SK-N-SH treated with all-trans-retinoic acid at 6 μM for 48 hours (cell line): ENCODE data around the gene USP30.

ENCODE experiments used
- BACH2 ChIP-seq: fragments of 250-450 bp; sonication (Bioruptor Pico); IDR thresholded peaks from 2 replicates; pipeline ENCODE4 v1.9.0; 2021; ENCODE audit warnings: mild to moderate bottlenecking, borderline replicate concordance
- CSDC2 ChIP-seq: fragments of 250-450 bp; sonication (Bioruptor Pico); IDR thresholded peaks from 2 replicates; pipeline ENCODE4 v1.5.0; 2020; ENCODE audit warnings: mild to moderate bottlenecking, moderate library complexity
- TOX ChIP-seq: fragments of 250-450 bp; sonication (Bioruptor Pico); IDR thresholded peaks from 2 replicates; pipeline ENCODE4 v1.8.0; 2021; ENCODE audit warnings: mild to moderate bottlenecking, moderate library complexity, borderline replicate concordance
- ZC3H10 ChIP-seq: fragments of 250-450 bp; sonication (Bioruptor Pico); IDR thresholded peaks from 2 replicates; pipeline ENCODE4 v1.5.1; 2021; ENCODE audit warnings: mild to moderate bottlenecking, moderate library complexity
- ZFP3 ChIP-seq: fragments of 250-450 bp; sonication (Bioruptor Pico); IDR thresholded peaks from 2 replicates; pipeline ENCODE4 v1.5.0; 2020; ENCODE audit warnings: mild to moderate bottlenecking, moderate library complexity
- ZFP30 ChIP-seq: fragments of 450-650 bp; formaldehyde crosslinking; IDR thresholded peaks from 2 replicates; pipeline ENCODE4 v1.5.0; 2022; ENCODE audit warnings: mild to moderate bottlenecking, moderate library complexity

DNA sequence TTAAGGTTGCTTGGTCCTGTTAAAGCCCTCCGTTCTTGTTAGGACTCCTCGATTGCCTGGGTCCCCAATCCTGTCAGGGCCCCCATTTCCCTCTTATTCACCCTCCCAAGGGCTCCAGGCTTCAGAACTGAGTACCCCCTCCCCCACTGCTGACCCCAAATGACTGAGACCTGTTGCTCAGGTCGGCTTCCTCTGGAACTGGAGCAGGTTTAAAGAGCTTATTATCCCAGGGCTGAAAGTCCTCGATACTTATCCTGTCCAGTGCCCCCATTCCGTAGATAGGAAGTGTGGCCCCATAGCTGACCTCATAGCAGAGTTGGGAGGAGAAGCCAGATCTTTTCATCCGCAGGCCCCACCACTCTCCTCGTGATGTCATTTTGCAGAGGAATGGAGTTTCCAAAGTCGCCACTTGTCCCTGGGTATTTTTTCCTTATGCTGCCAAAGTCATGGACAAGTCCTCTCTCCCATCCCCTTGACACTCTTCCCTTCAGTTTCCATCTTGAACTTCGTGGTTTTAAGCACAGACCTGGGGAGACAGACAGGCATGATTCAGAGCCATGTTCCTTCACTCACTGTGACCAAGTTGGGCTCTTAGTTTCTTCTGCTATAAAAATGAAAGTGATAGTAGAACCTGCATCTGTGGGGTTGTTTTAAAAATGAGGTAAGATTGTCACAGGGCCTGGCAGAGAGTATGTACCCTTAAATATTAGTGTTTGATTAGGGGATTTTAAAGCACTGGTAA is 1.2 kb downstream of the USP30 start:
- TF ChIP-seq TOX (no peak), BACH2 (CRISPR knock-in tag) (no peak), ZC3H10 (CRISPR knock-in tag) (no peak), CSDC2 (CRISPR knock-in tag) (no peak), ZFP3 (CRISPR knock-in tag) (no peak), ZFP30 (CRISPR knock-in tag) (no peak)
